BLaER1 (cell line): ENCODE results near the gene U2AF1.
A peak's percentile ranks its signal among the peaks of the same experiment; 100 is the strongest.
"Not testable (repeated sequence)": the region's sequence is repeated elsewhere in the genome, so short reads cannot be mapped to it uniquely, and the experiment has no call there.

Experiments
- H3K27ac ChIP-seq: shearing (Covaris generic); formaldehyde crosslinking; 2 replicates; pipeline ENCODE4 v1.8.1; 2022
- H3K27me3 ChIP-seq: shearing (Covaris generic); formaldehyde crosslinking; 2 replicates; pipeline ENCODE4 v1.8.1; 2022
- H3K36me3 ChIP-seq: shearing (Covaris generic); formaldehyde crosslinking; 2 replicates; pipeline ENCODE4 v1.8.1; 2022
- H3K4me1 ChIP-seq: shearing (Covaris generic); formaldehyde crosslinking; 2 replicates; pipeline ENCODE4 v1.8.1; 2022
- H3K4me2 ChIP-seq: shearing (Covaris generic); formaldehyde crosslinking; 2 replicates; pipeline ENCODE4 v1.8.1; 2022
- H3K4me3 ChIP-seq: shearing (Covaris generic); formaldehyde crosslinking; 2 replicates; pipeline ENCODE4 v1.8.1; 2022
- H3K9ac ChIP-seq: shearing (Covaris generic); formaldehyde crosslinking; 2 replicates; pipeline ENCODE4 v1.8.1; 2022
- H3K9me3 ChIP-seq: shearing (Covaris generic); formaldehyde crosslinking; 2 replicates; pipeline ENCODE4 v1.8.1; 2022
- H4K20me1 ChIP-seq: shearing (Covaris generic); formaldehyde crosslinking; 2 replicates; pipeline ENCODE4 v1.8.1; 2022

Gene U2AF1

GRCh38 chr21:43065991-43066390 lies 41.4 kb downstream of the U2AF1 start:
- not testable (repeated sequence) for H3K9me3 ChIP-seq, H3K4me1 ChIP-seq, H3K9ac ChIP-seq, H3K4me2 ChIP-seq, H3K27ac ChIP-seq, H3K27me3 ChIP-seq, H4K20me1 ChIP-seq, H3K36me3 ChIP-seq, H3K4me3 ChIP-seq

- not testable (repeated sequence) for H3K4me2 ChIP-seq, H4K20me1 ChIP-seq, H3K4me3 ChIP-seq, H3K36me3 ChIP-seq, H3K4me1 ChIP-seq, H3K27ac ChIP-seq, H3K27me3 ChIP-seq, H3K9me3 ChIP-seq, H3K9ac ChIP-seq
These were observed 43.0 kb downstream of the U2AF1 start for GRCh38 chr21:43064265-43064917.

GRCh38 chr21:43062955-43063664 lies 44.3 kb downstream of the U2AF1 start:
- not testable (repeated sequence) for H3K27me3 ChIP-seq, H3K36me3 ChIP-seq, H3K4me2 ChIP-seq, H3K27ac ChIP-seq, H3K4me1 ChIP-seq, H3K9ac ChIP-seq, H3K4me3 ChIP-seq, H4K20me1 ChIP-seq, H3K9me3 ChIP-seq

GRCh38 chr21:43053112-43053511 lies 54.3 kb downstream of the U2AF1 start:
- H4K20me1 ChIP-seq, H3K27me3 ChIP-seq, H3K4me1 ChIP-seq, H3K4me2 ChIP-seq, H3K9me3 ChIP-seq, H3K36me3 ChIP-seq, H3K4me3 ChIP-seq, H3K27ac ChIP-seq, H3K9ac ChIP-seq: not testable (repeated sequence)

- H4K20me1 ChIP-seq, H3K27ac ChIP-seq, H3K9me3 ChIP-seq, H3K27me3 ChIP-seq, H3K36me3 ChIP-seq, H3K4me1 ChIP-seq, H3K9ac ChIP-seq, H3K4me3 ChIP-seq: not testable (repeated sequence)
- peak overlapping the region; percentile 47 for H3K4me2 ChIP-seq
These were observed 61.2 kb downstream of the U2AF1 start for GRCh38 chr21:43045876-43046821.

GRCh38 chr21:43045165-43045875 lies 62.0 kb downstream of the U2AF1 start:
- not testable (repeated sequence) for H3K27me3 ChIP-seq, H3K27ac ChIP-seq, H3K36me3 ChIP-seq, H3K4me1 ChIP-seq, H4K20me1 ChIP-seq, H3K9me3 ChIP-seq, H3K4me3 ChIP-seq, H3K9ac ChIP-seq
- H3K4me2 ChIP-seq, result peak overlapping the region; percentile 47

GRCh38 chr21:43044547-43044946 lies 62.8 kb downstream of the U2AF1 start:
- not testable (repeated sequence) for H4K20me1 ChIP-seq, H3K9ac ChIP-seq, H3K4me1 ChIP-seq, H3K27ac ChIP-seq, H3K36me3 ChIP-seq, H3K4me3 ChIP-seq, H3K27me3 ChIP-seq, H3K9me3 ChIP-seq, H3K4me2 ChIP-seq

GRCh38 chr21:43043291-43043690 lies 64.1 kb downstream of the U2AF1 start:
- not testable (repeated sequence) for H3K27ac ChIP-seq

More at GRCh38 chr21:43043291-43043690, 64.1 kb downstream of the U2AF1 start:
- not testable (repeated sequence) for H3K36me3 ChIP-seq, H3K9ac ChIP-seq, H4K20me1 ChIP-seq, H3K27me3 ChIP-seq, H3K4me3 ChIP-seq, H3K9me3 ChIP-seq, H3K4me2 ChIP-seq, H3K4me1 ChIP-seq
